ENCODE data around the gene CTPS1.

- TF ChIP-seq CTCF (IDR thresholded peaks at IDR 0.05; ENCODE audit: poor library complexity) (peak; percentile 55), EZH2 (IDR thresholded peaks at IDR 0.05; ENCODE audit: borderline replicate concordance) (no peak), EZH2phosphoT487 (IDR thresholded peaks at IDR 0.05; ENCODE audit: low read depth, severe bottlenecking, unreplicated experiment) (no peak)
Measured at GRCh38 chr1:41003640-41004220, 24.2 kb downstream of the CTPS1 start.

All from hepatocyte (in vitro differentiated cells).